IMR-90 (cell line): ENCODE measurements around the gene CALCOCO2.

Experiments used
- CEBPB ChIP-seq: IDR thresholded peaks from 2 replicates; pipeline ENCODE4 v1.6.1; 2012; ENCODE audit warnings: low read depth, low read length, improper control_type of control experiment
- ELK1 ChIP-seq: fragments of 150-350 bp; IDR thresholded peaks from 2 replicates; pipeline ENCODE4 v1.6.1; 2016; ENCODE audit warnings: low read depth, mild to moderate bottlenecking, low read length, moderate library complexity, borderline replicate concordance
- MAFK ChIP-seq: IDR thresholded peaks from 2 replicates; pipeline ENCODE4 v1.6.1; 2012; ENCODE audit warnings: low read depth, low read length, improper control_type of control experiment
- MXI1 ChIP-seq: IDR thresholded peaks from 2 replicates; pipeline ENCODE4 v1.6.1; 2012; ENCODE audit warnings: low read depth, mild to moderate bottlenecking, low read length, moderate library complexity, borderline replicate concordance
- POLR2A ChIP-seq: IDR thresholded peaks from 2 replicates; pipeline ENCODE4 v1.6.1; 2012; ENCODE audit warnings: mild to moderate bottlenecking, low read depth, low read length
- TF ChIP-seq, protein P1 (sequence below): conservative IDR thresholded peaks from 2 replicates; pipeline ENCODE4 v1.5.1; 2012; ENCODE audit warnings: mild to moderate bottlenecking, low read depth, low read length, improper control_type of control experiment

DNA sequence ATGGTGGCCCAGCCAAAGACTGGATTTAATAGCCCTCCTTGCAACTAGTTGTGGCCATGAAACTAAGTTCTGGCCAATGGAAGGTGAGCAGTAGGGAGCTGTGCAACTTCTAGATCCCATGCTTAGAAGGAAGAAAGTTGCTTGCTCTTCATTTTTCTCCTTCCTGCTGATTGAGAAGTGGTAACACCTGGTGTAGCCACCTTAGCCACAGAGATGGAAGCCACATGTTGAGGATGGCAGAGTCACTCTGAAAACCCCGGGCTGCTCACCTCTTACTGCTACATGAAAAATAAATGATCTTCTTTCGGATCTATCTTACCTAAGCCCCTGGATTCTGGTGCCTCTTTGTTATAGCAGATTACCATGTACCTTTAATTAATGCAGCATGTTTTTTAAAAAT, 51.4 kb downstream of the CALCOCO2 start:
- no peak for TF ChIP-seq POLR2A
- TF ChIP-seq, protein P1, sequence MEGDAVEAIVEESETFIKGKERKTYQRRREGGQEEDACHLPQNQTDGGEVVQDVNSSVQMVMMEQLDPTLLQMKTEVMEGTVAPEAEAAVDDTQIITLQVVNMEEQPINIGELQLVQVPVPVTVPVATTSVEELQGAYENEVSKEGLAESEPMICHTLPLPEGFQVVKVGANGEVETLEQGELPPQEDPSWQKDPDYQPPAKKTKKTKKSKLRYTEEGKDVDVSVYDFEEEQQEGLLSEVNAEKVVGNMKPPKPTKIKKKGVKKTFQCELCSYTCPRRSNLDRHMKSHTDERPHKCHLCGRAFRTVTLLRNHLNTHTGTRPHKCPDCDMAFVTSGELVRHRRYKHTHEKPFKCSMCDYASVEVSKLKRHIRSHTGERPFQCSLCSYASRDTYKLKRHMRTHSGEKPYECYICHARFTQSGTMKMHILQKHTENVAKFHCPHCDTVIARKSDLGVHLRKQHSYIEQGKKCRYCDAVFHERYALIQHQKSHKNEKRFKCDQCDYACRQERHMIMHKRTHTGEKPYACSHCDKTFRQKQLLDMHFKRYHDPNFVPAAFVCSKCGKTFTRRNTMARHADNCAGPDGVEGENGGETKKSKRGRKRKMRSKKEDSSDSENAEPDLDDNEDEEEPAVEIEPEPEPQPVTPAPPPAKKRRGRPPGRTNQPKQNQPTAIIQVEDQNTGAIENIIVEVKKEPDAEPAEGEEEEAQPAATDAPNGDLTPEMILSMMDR, result no peak
- no peak for TF ChIP-seq ELK1
- no peak for TF ChIP-seq CEBPB
- no peak for TF ChIP-seq MAFK
- TF ChIP-seq MXI1, result no peak
